ENCODE data around the gene SARS2.
"Not testable (repeated sequence)": the region's sequence is repeated elsewhere in the genome, so short reads cannot be mapped to it uniquely, and the experiment has no call there.

The SARS2 gene

GRCh38 chr19:38946229-38947010 is 15.9 kb upstream of the SARS2 start:
- no peak for DNase-seq

GRCh38 chr19:38945562-38946228 is 15.1 kb upstream of the SARS2 start:
- DNase-seq = no peak

- DNase-seq = no peak
Observed at GRCh38 chr19:38944981-38945506, 14.5 kb upstream of the SARS2 start.

GRCh38 chr19:38942471-38943181 is 12.1 kb upstream of the SARS2 start:
- DNase-seq = no peak

- no peak for DNase-seq
Observed at GRCh38 chr19:38941979-38942378, 11.4 kb upstream of the SARS2 start.

- DNase-seq = not testable (repeated sequence)
Observed at GRCh38 chr19:38941466-38941865, 10.9 kb upstream of the SARS2 start.

- DNase-seq = no peak
Observed at GRCh38 chr19:38939957-38940356, 9.4 kb upstream of the SARS2 start.

GRCh38 chr19:38933544-38933943 is 3.0 kb upstream of the SARS2 start:
- no peak for DNase-seq

- DNase-seq = peak; percentile 54
Observed at GRCh38 chr19:38932425-38933179, 2.0 kb upstream of the SARS2 start.

- no peak for DNase-seq
Observed at GRCh38 chr19:38931521-38931793, 894 bp upstream of the SARS2 start.

- peak; percentile 99 for DNase-seq
Observed at GRCh38 chr19:38930776-38931520, 385 bp upstream of the SARS2 start, which contains the start of gene MRPS12. TSS of gene MRPS12 (plus strand) at chr19:38930944. CDS start at chr19:38931295, 351 bp downstream.

GRCh38 chr19:38928391-38929001 is 2.1 kb downstream of the SARS2 start:
- no peak for DNase-seq

GRCh38 chr19:38924388-38924787 is 6.2 kb downstream of the SARS2 start:
- no peak for DNase-seq

GRCh38 chr19:38922482-38922881 is 8.1 kb downstream of the SARS2 start:
- DNase-seq = no peak

GRCh38 chr19:38921420-38922274 is 8.9 kb downstream of the SARS2 start:
- no peak for DNase-seq

GRCh38 chr19:38920602-38921419 is 9.8 kb downstream of the SARS2 start:
- no peak for DNase-seq

- no peak for DNase-seq
Observed at GRCh38 chr19:38919837-38920601, 10.5 kb downstream of the SARS2 start.

GRCh38 chr19:38918526-38918925 is 12.0 kb downstream of the SARS2 start:
- DNase-seq = no peak
